ENCODE measurements around the gene DOCK6. TPM values are rescaled to one million over a fixed set of nuclear protein-coding genes. Genes with fewer than 3 reads are reported as not detected.

DOCK6 gene
- total and polyA plus RNA-seq, 2 of the 13 experiments (the other 11 are each of a cell fraction or from before 2014, with no cell fraction given), result 5.4 to 38.1 TPM

- TF ChIP-seq, protein P1, sequence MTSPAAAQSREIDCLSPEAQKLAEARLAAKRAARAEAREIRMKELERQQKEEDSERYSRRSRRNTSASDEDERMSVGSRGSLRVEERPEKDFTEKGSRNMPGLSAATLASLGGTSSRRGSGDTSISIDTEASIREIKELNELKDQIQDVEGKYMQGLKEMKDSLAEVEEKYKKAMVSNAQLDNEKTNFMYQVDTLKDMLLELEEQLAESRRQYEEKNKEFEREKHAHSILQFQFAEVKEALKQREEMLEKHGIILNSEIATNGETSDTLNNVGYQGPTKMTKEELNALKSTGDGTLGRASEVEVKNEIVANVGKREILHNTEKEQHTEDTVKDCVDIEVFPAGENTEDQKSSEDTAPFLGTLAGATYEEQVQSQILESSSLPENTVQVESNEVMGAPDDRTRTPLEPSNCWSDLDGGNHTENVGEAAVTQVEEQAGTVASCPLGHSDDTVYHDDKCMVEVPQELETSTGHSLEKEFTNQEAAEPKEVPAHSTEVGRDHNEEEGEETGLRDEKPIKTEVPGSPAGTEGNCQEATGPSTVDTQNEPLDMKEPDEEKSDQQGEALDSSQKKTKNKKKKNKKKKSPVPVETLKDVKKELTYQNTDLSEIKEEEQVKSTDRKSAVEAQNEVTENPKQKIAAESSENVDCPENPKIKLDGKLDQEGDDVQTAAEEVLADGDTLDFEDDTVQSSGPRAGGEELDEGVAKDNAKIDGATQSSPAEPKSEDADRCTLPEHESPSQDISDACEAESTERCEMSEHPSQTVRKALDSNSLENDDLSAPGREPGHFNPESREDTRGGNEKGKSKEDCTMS (CRISPR knock-in tag; conservative IDR thresholded peaks at IDR 0.05), result no peak; the same call in 1 of the 2 replicates
- TF ChIP-seq, protein P2, sequence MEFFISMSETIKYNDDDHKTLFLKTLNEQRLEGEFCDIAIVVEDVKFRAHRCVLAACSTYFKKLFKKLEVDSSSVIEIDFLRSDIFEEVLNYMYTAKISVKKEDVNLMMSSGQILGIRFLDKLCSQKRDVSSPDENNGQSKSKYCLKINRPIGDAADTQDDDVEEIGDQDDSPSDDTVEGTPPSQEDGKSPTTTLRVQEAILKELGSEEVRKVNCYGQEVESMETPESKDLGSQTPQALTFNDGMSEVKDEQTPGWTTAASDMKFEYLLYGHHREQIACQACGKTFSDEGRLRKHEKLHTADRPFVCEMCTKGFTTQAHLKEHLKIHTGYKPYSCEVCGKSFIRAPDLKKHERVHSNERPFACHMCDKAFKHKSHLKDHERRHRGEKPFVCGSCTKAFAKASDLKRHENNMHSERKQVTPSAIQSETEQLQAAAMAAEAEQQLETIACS (CRISPR knock-in tag; IDR thresholded peaks at IDR 0.05), result no peak
- TF ChIP-seq PPARG (CRISPR knock-in tag; conservative IDR thresholded peaks at IDR 0.05) (peak; percentile 78), HDAC2 (CRISPR knock-in tag; IDR thresholded peaks at IDR 0.05) (peak; percentile 98), ZNF768 (CRISPR knock-in tag; IDR thresholded peaks at IDR 0.05) (peak; percentile 74; the same call in 1 of the 2 replicates), POGK (CRISPR knock-in tag; conservative IDR thresholded peaks at IDR 0.05) (peak; percentile 98), SMAD9 (CRISPR knock-in tag; IDR thresholded peaks at IDR 0.05) (no peak), HOMEZ (CRISPR knock-in tag; IDR thresholded peaks at IDR 0.05; ENCODE audit: low read depth) (no peak; the same call in 1 of the 2 replicates), ZNF777 (CRISPR knock-in tag; IDR thresholded peaks at IDR 0.05) (peak; percentile 56; the same call in 1 of the 2 replicates), MYC (CRISPR knock-in tag; IDR thresholded peaks at IDR 0.05; ENCODE audit: borderline replicate concordance) (peak; percentile 97), ZNF747 (CRISPR knock-in tag; IDR thresholded peaks at IDR 0.05; ENCODE audit: borderline replicate concordance) (peak; percentile 93; the same call in 1 of the 2 replicates), ZNF496 (CRISPR knock-in tag; IDR thresholded peaks at IDR 0.05; ENCODE audit: insufficient replicate concordance) (no peak), ZNF564 (CRISPR knock-in tag; IDR thresholded peaks at IDR 0.05) (peak; percentile 79; the same call in 1 of the 2 replicates), SP4 (CRISPR knock-in tag; IDR thresholded peaks at IDR 0.05) (peak; percentile 80; the same call in 1 of the 2 replicates)
- TF ChIP-seq, protein P3, sequence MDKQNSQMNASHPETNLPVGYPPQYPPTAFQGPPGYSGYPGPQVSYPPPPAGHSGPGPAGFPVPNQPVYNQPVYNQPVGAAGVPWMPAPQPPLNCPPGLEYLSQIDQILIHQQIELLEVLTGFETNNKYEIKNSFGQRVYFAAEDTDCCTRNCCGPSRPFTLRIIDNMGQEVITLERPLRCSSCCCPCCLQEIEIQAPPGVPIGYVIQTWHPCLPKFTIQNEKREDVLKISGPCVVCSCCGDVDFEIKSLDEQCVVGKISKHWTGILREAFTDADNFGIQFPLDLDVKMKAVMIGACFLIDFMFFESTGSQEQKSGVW (CRISPR knock-in tag; IDR thresholded peaks at IDR 0.05; ENCODE audit: borderline replicate concordance), result no peak
Measured at GRCh38 chr19:11239377-11240000, 22.8 kb downstream of the DOCK6 start, which contains the start of gene ANGPTL8 (continued).

All from HepG2 (cell line).